HCT116 (cell line): Measurements from ENCODE around the gene ARHGAP28. TPM values are rescaled to one million over a fixed set of nuclear protein-coding genes. Genes with fewer than 3 reads are reported as not detected.

Experiments used
- ATAC-seq: fragments of 200-7000 bp; cut with Tn5 transposase; 2 replicates; pipeline ENCODE4 v1.9.1; 2020; ENCODE audit warnings: mild to moderate bottlenecking, moderate library complexity
- BruUV-seq: library from RNA; stranded (reverse); fragments of 400-500 nt; replicated peaks from 2 replicates; lab custom pipeline; 2021; lab: Mats Ljungman, UMichigan
- CTCF ChIA-PET: fragments of 300-600 bp; sonication (Branson Sonifier 250); formaldehyde crosslinking; loops from one replicate; lab custom pipeline; 2021; ENCODE audit warnings: antibody characterized with exemption; lab: Charles Lee
- POLR2A ChIA-PET: fragments of 300-600, 350-600 bp; sonication (Branson Sonifier 250); formaldehyde crosslinking; loops from one replicate; lab custom pipeline; 2021; ENCODE audit warnings: antibody characterized with exemption; lab: Charles Lee
- RAD21 ChIA-PET, 2 experiments: fragments of 300-600 bp; sonication (Branson Sonifier 250); formaldehyde crosslinking; loops; one replicate each; lab custom pipeline; 2023; ENCODE audit warnings: low total read pairs in 2 of 2; ENCODE audit not compliant: uncharacterized antibody in 2 of 2, unreplicated experiment in 2 of 2, low non-redundant PET in 1 of 2; lab: Charles Lee
- DNase-seq: peaks from one replicate; pipeline ENCODE4 v3.0.0-alpha.2; 2010; ENCODE audit warnings: low read depth, low spot score
- H2AFZ ChIP-seq: fragments of 200-600 bp; shearing (Covaris generic), sonication (generic); 2 replicates; pipeline ENCODE4 v1.6.1; 2017; ENCODE audit warnings: low read depth, mixed run types, mixed read lengths, antibody characterized with exemption, low read length; ENCODE audit not compliant: poor library complexity, severe bottlenecking
- H3K27ac ChIP-seq: 2 replicates; pipeline ENCODE4 v1.5.1; 2012; ENCODE audit warnings: low read depth, low read length
- H3K27me3 ChIP-seq: fragments of 200-600 bp; sonication (generic); 2 replicates; pipeline ENCODE4 v1.6.1; 2016; ENCODE audit warnings: mixed run types, low read length, mixed read lengths; ENCODE audit not compliant: insufficient read depth
- H3K36me3 ChIP-seq, 2 experiments: fragments of 200-500 bp in 1 of 2; fragments of 200-600 bp in 1 of 2; sonication (Bioruptor generic) in 1 of 2; sonication (generic) in 1 of 2; 2 replicates each; pipeline versions ENCODE4 v1.5.1 to v1.6.1; 2014 to 2016; ENCODE audit warnings: low read length in 2 of 2, inconsistent platforms in 1 of 2, mixed read lengths in 1 of 2, mixed run types in 1 of 2; ENCODE audit not compliant: insufficient read depth in 2 of 2, control insufficient read depth in 1 of 2
- H3K4me1 ChIP-seq, 2 experiments: fragments of 200-600 bp in 1 of 2; sonication (generic) in 1 of 2; 2 replicates each; pipeline versions ENCODE4 v1.5.1 to v1.6.1; 2012 to 2017; ENCODE audit warnings: low read length in 2 of 2, inconsistent platforms in 1 of 2, mild to moderate bottlenecking in 1 of 2, mixed read lengths in 1 of 2, mixed run types in 1 of 2, moderate library complexity in 1 of 2; ENCODE audit not compliant: insufficient read depth in 2 of 2, control insufficient read depth in 1 of 2
- H3K4me2 ChIP-seq: fragments of 200-600 bp; sonication (generic); 2 replicates; pipeline ENCODE4 v1.6.1; 2017; ENCODE audit warnings: mixed run types, low read length, mixed read lengths
- H3K4me3 ChIP-seq, 2 experiments: fragments of 200-600 bp in 1 of 2; sonication (generic) in 1 of 2; replicated peaks in 1 of 2; 2 replicates each; pipeline ENCODE4 v1.5.1; 2011 to 2016; ENCODE audit warnings: low read length in 2 of 2, control low read depth in 1 of 2, low read depth in 1 of 2, mild to moderate bottlenecking in 1 of 2, mixed read lengths in 1 of 2, mixed run types in 1 of 2
- H3K79me2 ChIP-seq: fragments of 200-600 bp; sonication (generic); 2 replicates; pipeline ENCODE4 v1.6.1; 2017; ENCODE audit warnings: mild to moderate bottlenecking, mixed run types, low read length, moderate library complexity, mixed read lengths; ENCODE audit not compliant: insufficient read depth
- H3K9ac ChIP-seq: fragments of 200-600 bp; sonication (generic); 2 replicates; pipeline ENCODE4 v1.6.1; 2016; ENCODE audit warnings: low read length, mixed read lengths
- H3K9me2 ChIP-seq: fragments of 200-600 bp; sonication (generic), shearing (Covaris generic); 2 replicates; pipeline ENCODE4 v1.6.1; 2017; ENCODE audit warnings: mixed run types, mild to moderate bottlenecking, moderate library complexity; ENCODE audit not compliant: insufficient read depth
- H3K9me3 ChIP-seq, 2 experiments: fragments of 200-500 bp in 1 of 2; fragments of 200-600 bp in 1 of 2; sonication (Bioruptor generic) in 1 of 2; sonication (generic) in 1 of 2; 2 replicates each; pipeline ENCODE4 v1.6.1; 2014 to 2017; ENCODE audit warnings: low read length in 2 of 2, mixed read lengths in 2 of 2, inconsistent platforms in 1 of 2, low read depth in 1 of 2, mild to moderate bottlenecking in 1 of 2, mixed run types in 1 of 2, moderate library complexity in 1 of 2; ENCODE audit not compliant: control insufficient read depth in 1 of 2, insufficient read depth in 1 of 2
- H4K20me1 ChIP-seq: fragments of 200-600 bp; sonication (generic), shearing (Covaris generic); 2 replicates; pipeline ENCODE4 v1.6.1; 2017; ENCODE audit warnings: mixed run types, mild to moderate bottlenecking, moderate library complexity; ENCODE audit not compliant: insufficient read depth
- CBX3 ChIP-seq: IDR thresholded peaks from 2 replicates; pipeline ENCODE4 v1.6.1; 2012; ENCODE audit warnings: low read depth
- CEBPB ChIP-seq: IDR thresholded peaks from 2 replicates; pipeline ENCODE4 v1.6.1; 2012; ENCODE audit warnings: low read depth
- CTCF ChIP-seq, 3 experiments: fragments of 200-600 bp in 1 of 3; sonication (generic) in 1 of 3; IDR thresholded peaks in 2 of 3; conservative IDR thresholded peaks in 1 of 3; 2 replicates each; pipeline ENCODE4 v1.5.1; 2012 to 2017; ENCODE audit warnings: low read depth in 2 of 3, low read length in 2 of 3, antibody characterized with exemption in 1 of 3, borderline replicate concordance in 1 of 3, control low read depth in 1 of 3, mild to moderate bottlenecking in 1 of 3, mixed read lengths in 1 of 3, mixed run types in 1 of 3, moderate library complexity in 1 of 3; ENCODE audit not compliant: insufficient read depth in 1 of 3
- ELF1 ChIP-seq: IDR thresholded peaks from 2 replicates; pipeline ENCODE4 v1.6.1; 2012; ENCODE audit warnings: low read depth, borderline replicate concordance
- EZH2phosphoT487 ChIP-seq: fragments of 200-600 bp; IDR thresholded peaks from 2 replicates; pipeline ENCODE4 v1.6.1; 2018; ENCODE audit warnings: antibody characterized with exemption, borderline replicate concordance
- FOSL1 ChIP-seq: IDR thresholded peaks from 2 replicates; pipeline ENCODE4 v1.6.1; 2012; ENCODE audit warnings: low read depth
- RAD21 ChIP-seq: IDR thresholded peaks from 2 replicates; pipeline ENCODE4 v1.6.1; 2012; ENCODE audit warnings: low read depth, mild to moderate bottlenecking
- REST ChIP-seq: IDR thresholded peaks from 2 replicates; pipeline ENCODE4 v1.6.1; 2012; ENCODE audit warnings: low read depth
- SP1 ChIP-seq: IDR thresholded peaks from 2 replicates; pipeline ENCODE4 v1.6.1; 2012; ENCODE audit warnings: low read depth
- SRF ChIP-seq: IDR thresholded peaks from 2 replicates; pipeline ENCODE4 v1.6.1; 2012; ENCODE audit warnings: low read depth
- ZFX ChIP-seq: fragments of 450-650 bp; IDR thresholded peaks from 2 replicates; pipeline ENCODE4 v1.6.1; 2017
- ZNF274 ChIP-seq: fragments of 200-500 bp; sonication (Bioruptor generic); IDR thresholded peaks from 2 replicates; pipeline ENCODE4 v1.6.1; 2014; ENCODE audit warnings: mild to moderate bottlenecking, low read depth, low read length, inconsistent platforms
- intact Hi-C: fragments of 100-400 bp; cut with micrococcal nuclease; formaldehyde crosslinking; loops from 2 replicates; pipeline ENCODE4 v1.10.0; 2022
- total RNA-seq: library from RNA; stranded (reverse); gene quantifications from one replicate; pipeline ENCODE4 v1.2.1, GENCODE V29; 2021; ENCODE audit not compliant: unreplicated experiment
- TF ChIP-seq, protein P1 (sequence below): IDR thresholded peaks from 2 replicates; pipeline ENCODE4 v1.6.1; 2011; ENCODE audit warnings: mild to moderate bottlenecking, low read length, moderate library complexity; ENCODE audit not compliant: insufficient replicate concordance; ENCODE audit errors: extremely low read depth

Gene ARHGAP28
- total RNA-seq, 1 experiment from 2014 or later: not detected

DNA sequence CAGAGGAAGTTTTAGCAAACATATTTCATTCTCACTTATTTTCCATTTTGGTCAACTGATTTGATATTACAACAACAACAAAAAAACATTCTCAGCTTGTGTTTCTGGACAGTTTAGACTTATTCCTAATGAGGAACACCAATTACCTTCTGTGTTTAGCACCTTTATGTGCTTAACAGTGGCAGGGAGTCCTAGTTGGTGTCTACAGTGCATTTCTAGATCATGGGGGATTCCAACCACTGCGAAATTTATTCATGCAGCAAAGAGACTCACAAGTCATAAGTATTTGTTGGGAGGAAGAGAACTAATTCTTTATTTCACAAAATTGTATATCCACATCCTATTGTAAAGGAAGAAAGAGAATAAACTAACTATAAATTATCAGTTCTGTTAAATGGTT lies 4.2 kb downstream of the ARHGAP28 start:
- intact Hi-C loops: no loop called here
- no peaks in the 10 kb centered on the region for H3K27me3 ChIP-seq
- ChIA-PET POLR2A (no interaction called here), CTCF (no interaction called here)
- H2AFZ ChIP-seq: no peak overlapping the region
- H3K9me2 ChIP-seq: no peaks in the 10 kb centered on the region
- ATAC-seq (no peak), DNase-seq (no peak)
- no peak overlapping the region for H3K4me2 ChIP-seq
- no peaks in the 10 kb centered on the region for H3K79me2 ChIP-seq
- no peak overlapping the region for H3K27ac ChIP-seq
- H3K9me3 ChIP-seq: peaks cover 4 to 30% of the 10 kb centered on the region in 2 experiments; a peak in 1 of 4 replicates
- H3K4me1 ChIP-seq: no peaks in the 10 kb centered on the region
- no TSS peak for BruUV-seq
- no peak overlapping the region for H3K4me3 ChIP-seq
- TF ChIP-seq ELF1 (no peak), CEBPB (no peak), CTCF (IDR thresholded peaks at IDR 0.05 in 2 of 3, conservative IDR thresholded peaks at IDR 0.05 in 1 of 3; ENCODE audit: borderline replicate concordance in 1 of 3, insufficient read depth in 1 of 3, low read depth in 2 of 3, low read length in 2 of 3) (no peak), RAD21 (no peak), FOSL1 (no peak), SRF (no peak), ZFX (no peak), SP1 (no peak), CBX3 (no peak), ZNF274 (no peak), REST (no peak), EZH2phosphoT487 (no peak)
- TF ChIP-seq, protein P1, sequence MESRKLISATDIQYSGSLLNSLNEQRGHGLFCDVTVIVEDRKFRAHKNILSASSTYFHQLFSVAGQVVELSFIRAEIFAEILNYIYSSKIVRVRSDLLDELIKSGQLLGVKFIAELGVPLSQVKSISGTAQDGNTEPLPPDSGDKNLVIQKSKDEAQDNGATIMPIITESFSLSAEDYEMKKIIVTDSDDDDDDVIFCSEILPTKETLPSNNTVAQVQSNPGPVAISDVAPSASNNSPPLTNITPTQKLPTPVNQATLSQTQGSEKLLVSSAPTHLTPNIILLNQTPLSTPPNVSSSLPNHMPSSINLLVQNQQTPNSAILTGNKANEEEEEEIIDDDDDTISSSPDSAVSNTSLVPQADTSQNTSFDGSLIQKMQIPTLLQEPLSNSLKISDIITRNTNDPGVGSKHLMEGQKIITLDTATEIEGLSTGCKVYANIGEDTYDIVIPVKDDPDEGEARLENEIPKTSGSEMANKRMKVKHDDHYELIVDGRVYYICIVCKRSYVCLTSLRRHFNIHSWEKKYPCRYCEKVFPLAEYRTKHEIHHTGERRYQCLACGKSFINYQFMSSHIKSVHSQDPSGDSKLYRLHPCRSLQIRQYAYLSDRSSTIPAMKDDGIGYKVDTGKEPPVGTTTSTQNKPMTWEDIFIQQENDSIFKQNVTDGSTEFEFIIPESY: no peak
- TF ChIP-seq, all 23 proteins: peak for 0
- Histone ChIP-seq H4K20me1 (no peaks in the 10 kb centered on the region), H3K9ac (no peak overlapping the region), H3K36me3 (no peaks in the 10 kb centered on the region)
- RAD21 ChIA-PET: no interaction called here
